Fibroblast of lung (primary cell): ENCODE data around the gene TRIM67. TPM values are rescaled to one million over a fixed set of nuclear protein-coding genes. Genes with fewer than 3 reads are reported as not detected.
A peak's percentile ranks its signal among the peaks of the same experiment; 100 is the strongest.

Source experiments
- DNase-seq, 2 donors: peaks; one replicate each; pipeline versions ENCODE4 v3.0.0 to v3.0.0-alpha.2; 2010; ENCODE audit warnings: low read depth in 2 of 2
- H2AFZ ChIP-seq: 2 replicates; pipeline ENCODE4 v1.5.1; 2012; ENCODE audit warnings: low read length, control low read depth, inconsistent platforms
- H3K27ac ChIP-seq: 2 replicates; pipeline ENCODE4 v1.5.1; 2011; ENCODE audit warnings: low read length, control low read depth; ENCODE audit not compliant: insufficient read depth
- H3K27me3 ChIP-seq: 2 replicates; pipeline ENCODE4 v1.5.1; 2011; ENCODE audit warnings: mild to moderate bottlenecking, low read length; ENCODE audit not compliant: control insufficient read depth, insufficient read depth
- H3K36me3 ChIP-seq: 2 replicates; pipeline ENCODE4 v1.5.1; 2011; ENCODE audit warnings: low read length; ENCODE audit not compliant: control insufficient read depth, insufficient read depth
- H3K4me1 ChIP-seq: 2 replicates; pipeline ENCODE4 v1.5.1; 2011; ENCODE audit warnings: low read length; ENCODE audit not compliant: control insufficient read depth, insufficient read depth; ENCODE audit errors: extremely low read depth
- H3K4me2 ChIP-seq: 2 replicates; pipeline ENCODE4 v1.5.1; 2011; ENCODE audit warnings: low read length, control low read depth; ENCODE audit not compliant: insufficient read depth; ENCODE audit errors: extremely low read depth
- H3K4me3 ChIP-seq, 4 experiments: fragments of 200-600 bp in 1 of 4; sonication (generic) in 1 of 4; replicated peaks in 1 of 4; 2 replicates each; pipeline ENCODE4 v1.5.1; 2011 to 2016; ENCODE audit warnings: low read length in 4 of 4, low read depth in 3 of 4, mild to moderate bottlenecking in 3 of 4, control low read depth in 2 of 4, inconsistent platforms in 1 of 4, mixed read lengths in 1 of 4; ENCODE audit not compliant: insufficient read depth in 1 of 4; ENCODE audit errors: control extremely low read depth in 1 of 4
- H3K79me2 ChIP-seq: 2 replicates; pipeline ENCODE4 v1.5.1; 2012; ENCODE audit warnings: mild to moderate bottlenecking, low read length, inconsistent platforms; ENCODE audit not compliant: control insufficient read depth, insufficient read depth
- H3K9ac ChIP-seq: 2 replicates; pipeline ENCODE4 v1.5.1; 2011; ENCODE audit warnings: mild to moderate bottlenecking, low read length, control low read depth; ENCODE audit not compliant: insufficient read depth
- H3K9me3 ChIP-seq: 2 replicates; pipeline ENCODE4 v1.5.1; 2012; ENCODE audit warnings: low read depth, low read length; ENCODE audit not compliant: control insufficient read depth, insufficient read depth
- H4K20me1 ChIP-seq: 2 replicates; pipeline ENCODE4 v1.5.1; 2011; ENCODE audit warnings: low read length; ENCODE audit not compliant: control insufficient read depth, insufficient read depth; ENCODE audit errors: extremely low read depth
- CTCF ChIP-seq, 2 donors: IDR thresholded peaks in 1 of 2; conservative IDR thresholded peaks in 1 of 2; 1 replicate in 1 of 2; 2 replicates in 1 of 2; pipeline ENCODE4 v1.5.1; 2011 to 2012; ENCODE audit warnings: low read length in 2 of 2, control low read depth in 1 of 2, inconsistent platforms in 1 of 2, low read depth in 1 of 2, mild to moderate bottlenecking in 1 of 2
- EZH2 ChIP-seq: IDR thresholded peaks from 2 replicates; pipeline ENCODE4 v1.5.1; 2012; ENCODE audit warnings: low read length, control low read depth, mild to moderate bottlenecking; ENCODE audit errors: missing control alignments
- polyA plus RNA-seq, 2 donors: library from polyadenylated mRNA; depleted of rRNA in 1 of 2; stranded (reverse) in 1 of 2; unstranded in 1 of 2; fragments of >200 nt; gene quantifications; 2 replicates each; pipeline ENCODE4 v1.2.1, GENCODE V29; 2011 to 2012; ENCODE audit warnings: missing spikeins in 1 of 2
- total RNA-seq: library from RNA; depleted of rRNA; stranded (reverse); fragments of >200 nt; gene quantifications from 2 replicates; pipeline ENCODE4 v1.2.1, GENCODE V29; 2014

The TRIM67 gene
- total and polyA plus RNA-seq, 2 donors (not counting 1 experiment from before 2014, with no cell fraction given), result 0.02 to 0.17 TPM

GRCh38 chr1:231177936-231178335 is 16.1 kb downstream of the TRIM67 start:
- no peak overlapping the region for H3K4me3 ChIP-seq
- no peaks in the 10 kb centered on the region for H3K9me3 ChIP-seq
- no peak overlapping the region for H3K9ac ChIP-seq
- H2AFZ ChIP-seq, result no peak overlapping the region
- H3K4me1 ChIP-seq, result no peaks in the 10 kb centered on the region
- no peaks in the 10 kb centered on the region for H3K36me3 ChIP-seq
- TF ChIP-seq CTCF (conservative IDR thresholded peaks at IDR 0.05 in 1 of 2, IDR thresholded peaks at IDR 0.05 in 1 of 2; ENCODE audit: low read depth in 1 of 2, low read length in 2 of 2), result no peak
- no peak for TF ChIP-seq EZH2
- no peaks in the 10 kb centered on the region for H4K20me1 ChIP-seq
- H3K4me2 ChIP-seq, result no peak overlapping the region
- H3K27me3 ChIP-seq, result no peaks in the 10 kb centered on the region
- no peak overlapping the region for H3K27ac ChIP-seq
- no peaks in the 10 kb centered on the region for H3K79me2 ChIP-seq
- peak in 1 of 2 donors; percentile 26 for DNase-seq

GRCh38 chr1:231178970-231179369 is 17.1 kb downstream of the TRIM67 start:
- Histone ChIP-seq H2AFZ (no peak overlapping the region), H3K4me3 (no peak overlapping the region), H3K9ac (no peak overlapping the region), H3K27me3 (no peaks in the 10 kb centered on the region), H4K20me1 (no peaks in the 10 kb centered on the region), H3K9me3 (no peaks in the 10 kb centered on the region), H3K4me2 (no peak overlapping the region), H3K4me1 (no peaks in the 10 kb centered on the region), H3K36me3 (no peaks in the 10 kb centered on the region), H3K79me2 (no peaks in the 10 kb centered on the region), H3K27ac (no peak overlapping the region)
- DNase-seq, result no peak
- TF ChIP-seq CTCF (conservative IDR thresholded peaks at IDR 0.05 in 1 of 2, IDR thresholded peaks at IDR 0.05 in 1 of 2; ENCODE audit: low read depth in 1 of 2, low read length in 2 of 2) (no peak), EZH2 (no peak)

- Histone ChIP-seq H3K4me2 (no peak overlapping the region), H3K9ac (no peak overlapping the region), H3K27me3 (no peaks in the 10 kb centered on the region), H3K79me2 (no peaks in the 10 kb centered on the region), H3K4me1 (no peaks in the 10 kb centered on the region), H3K27ac (no peak overlapping the region), H3K9me3 (no peaks in the 10 kb centered on the region), H3K4me3 (no peak overlapping the region), H4K20me1 (no peaks in the 10 kb centered on the region), H2AFZ (no peak overlapping the region), H3K36me3 (no peaks in the 10 kb centered on the region)
- no peak for DNase-seq
- TF ChIP-seq CTCF (conservative IDR thresholded peaks at IDR 0.05 in 1 of 2, IDR thresholded peaks at IDR 0.05 in 1 of 2; ENCODE audit: low read depth in 1 of 2, low read length in 2 of 2) (no peak), EZH2 (no peak)
Observed at GRCh38 chr1:231180034-231180433, 18.2 kb downstream of the TRIM67 start.
